ENCODE data around the gene NLK. TPM values are rescaled to one million over a fixed set of nuclear protein-coding genes. Genes with fewer than 3 reads are reported as not detected.

The NLK gene
- total and polyA plus RNA-seq, 7 donors = 9.3 to 17.1 (median 15.0) TPM

DNA sequence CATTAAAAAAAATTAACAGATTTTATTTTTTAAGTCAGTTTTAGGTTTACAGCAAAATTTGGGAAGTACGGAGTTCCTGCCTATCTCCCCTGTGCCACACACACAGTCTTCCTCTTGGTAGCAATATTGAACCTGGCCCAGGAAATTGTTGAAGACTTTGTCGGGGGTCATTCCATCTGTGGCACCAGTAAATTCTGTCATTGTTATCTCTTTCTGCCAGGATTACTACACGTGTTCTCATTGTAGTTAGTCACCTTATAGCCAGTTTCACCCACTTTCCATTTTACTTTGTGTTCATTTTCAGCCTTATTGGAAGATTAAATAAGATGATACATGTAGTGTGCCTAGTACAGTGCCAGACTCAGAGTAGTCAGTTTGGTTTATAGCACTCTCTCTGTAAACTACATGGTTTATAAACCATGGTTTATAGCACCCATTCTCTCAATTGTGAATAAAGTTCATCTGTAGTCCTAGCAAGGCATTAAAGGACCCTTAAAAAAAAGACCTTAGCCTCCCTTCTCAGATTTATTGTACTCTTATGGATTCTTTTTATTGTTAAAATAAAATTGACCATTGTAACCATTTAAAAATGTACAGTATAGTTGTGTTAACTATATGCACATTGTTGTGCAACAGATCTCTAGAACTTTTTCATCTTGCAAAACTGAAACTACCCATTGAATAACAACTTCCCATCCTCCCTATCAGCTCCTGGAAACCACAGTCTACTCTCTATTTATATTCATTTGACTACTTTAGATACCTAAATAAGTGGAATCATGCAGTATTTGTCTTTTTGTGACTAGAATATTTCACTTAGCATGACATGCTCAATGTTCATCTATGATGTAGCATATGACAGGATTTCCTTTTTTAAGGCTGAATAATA, 36.1 kb downstream of the NLK start:
- H3K4me1 ChIP-seq = peaks cover 0 to 24% (median 10%) of the 10 kb centered on the region in 4 donors
- intact Hi-C loops (cut with DNase I) = no loop called here
- no peaks in the 10 kb centered on the region for H3K9me3 ChIP-seq
- TF ChIP-seq, protein P1, sequence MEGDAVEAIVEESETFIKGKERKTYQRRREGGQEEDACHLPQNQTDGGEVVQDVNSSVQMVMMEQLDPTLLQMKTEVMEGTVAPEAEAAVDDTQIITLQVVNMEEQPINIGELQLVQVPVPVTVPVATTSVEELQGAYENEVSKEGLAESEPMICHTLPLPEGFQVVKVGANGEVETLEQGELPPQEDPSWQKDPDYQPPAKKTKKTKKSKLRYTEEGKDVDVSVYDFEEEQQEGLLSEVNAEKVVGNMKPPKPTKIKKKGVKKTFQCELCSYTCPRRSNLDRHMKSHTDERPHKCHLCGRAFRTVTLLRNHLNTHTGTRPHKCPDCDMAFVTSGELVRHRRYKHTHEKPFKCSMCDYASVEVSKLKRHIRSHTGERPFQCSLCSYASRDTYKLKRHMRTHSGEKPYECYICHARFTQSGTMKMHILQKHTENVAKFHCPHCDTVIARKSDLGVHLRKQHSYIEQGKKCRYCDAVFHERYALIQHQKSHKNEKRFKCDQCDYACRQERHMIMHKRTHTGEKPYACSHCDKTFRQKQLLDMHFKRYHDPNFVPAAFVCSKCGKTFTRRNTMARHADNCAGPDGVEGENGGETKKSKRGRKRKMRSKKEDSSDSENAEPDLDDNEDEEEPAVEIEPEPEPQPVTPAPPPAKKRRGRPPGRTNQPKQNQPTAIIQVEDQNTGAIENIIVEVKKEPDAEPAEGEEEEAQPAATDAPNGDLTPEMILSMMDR (IDR thresholded peaks at IDR 0.05) = no peak
- TF ChIP-seq EP300 (IDR thresholded peaks at IDR 0.05) (no peak), POLR2A (IDR thresholded peaks at IDR 0.05) (no peak), POLR2AphosphoS5 (IDR thresholded peaks at IDR 0.05) (no peak)
- no peaks in the 10 kb centered on the region for H3K27me3 ChIP-seq
- no peaks in the 10 kb centered on the region for H3K36me3 ChIP-seq
- H3K27ac ChIP-seq = no peak overlapping the region
- H3K4me3 ChIP-seq = no peak overlapping the region
- 47 to 66% methylated on average over 3 of the region's 3 CpGs for WGBS, 2 donors
- DNase-seq = no peak

DNA sequence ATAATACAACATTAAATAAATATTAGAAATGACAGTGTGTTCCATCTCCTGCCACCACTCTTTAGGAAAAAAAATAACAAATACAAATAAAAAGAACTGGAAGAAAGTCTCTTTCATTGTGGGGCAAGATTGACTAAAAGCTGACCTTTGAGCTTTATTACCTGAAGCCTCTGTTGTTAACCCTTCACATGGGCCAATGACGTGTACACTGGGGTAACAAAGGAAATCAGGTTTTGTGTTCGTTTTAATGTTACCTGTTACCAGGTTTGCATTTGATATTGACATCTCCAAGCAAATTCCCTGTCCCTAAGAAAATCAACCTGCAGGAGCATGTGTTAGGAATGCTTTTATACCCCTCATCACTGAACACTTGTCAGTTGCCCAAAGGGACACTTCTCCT, 39.0 kb downstream of the NLK start:
- 16 to 72% methylated on average over 2 of the region's 2 CpGs for WGBS, 2 donors
- H3K4me1 ChIP-seq = peaks cover 0 to 20% (median 6%) of the 10 kb centered on the region in 4 donors
- H3K27ac ChIP-seq = no peak overlapping the region
- H3K9me3 ChIP-seq = no peaks in the 10 kb centered on the region
- no peak overlapping the region for H3K4me3 ChIP-seq
- DNase-seq = no peak
- H3K27me3 ChIP-seq = no peaks in the 10 kb centered on the region
- intact Hi-C loops (cut with DNase I) = no loop called here
- no peaks in the 10 kb centered on the region for H3K36me3 ChIP-seq
- TF ChIP-seq POLR2AphosphoS5 (IDR thresholded peaks at IDR 0.05) (no peak), POLR2A (IDR thresholded peaks at IDR 0.05) (no peak), EP300 (IDR thresholded peaks at IDR 0.05) (no peak)
- TF ChIP-seq, protein P1 (IDR thresholded peaks at IDR 0.05) = no peak

DNA sequence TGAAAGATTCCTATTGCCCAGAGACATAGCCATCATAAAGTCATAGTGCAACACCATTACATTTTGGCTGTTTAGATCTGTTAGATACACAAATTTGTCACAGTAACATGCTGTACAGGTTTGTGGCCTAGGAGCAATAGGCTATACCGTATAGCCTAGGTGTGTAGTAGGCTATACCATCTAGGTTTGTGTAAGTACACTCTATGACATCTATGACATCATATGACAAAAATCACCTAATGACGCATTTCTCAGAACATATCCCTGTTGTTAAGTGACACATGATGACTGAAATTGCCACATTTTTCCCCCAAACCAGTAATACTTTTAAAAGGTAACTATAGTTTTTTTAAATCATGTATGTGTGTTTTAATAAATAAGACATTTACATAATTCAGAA, 43.3 kb downstream of the NLK start:
- Histone ChIP-seq H3K27me3 (no peaks in the 10 kb centered on the region), H3K9me3 (no peaks in the 10 kb centered on the region), H3K4me1 (peaks cover 0 to 20% (median 6%) of the 10 kb centered on the region in 4 donors), H3K4me3 (no peak overlapping the region), H3K36me3 (no peaks in the 10 kb centered on the region), H3K27ac (no peak overlapping the region)
- TF ChIP-seq, protein P1 (IDR thresholded peaks at IDR 0.05) = no peak
- no peak for TF ChIP-seq POLR2AphosphoS5 (IDR thresholded peaks at IDR 0.05)
- no peak for TF ChIP-seq EP300 (IDR thresholded peaks at IDR 0.05)
- no peak for TF ChIP-seq POLR2A (IDR thresholded peaks at IDR 0.05)
- DNase-seq = no peak
- intact Hi-C loops (cut with DNase I) = no loop called here
- WGBS, 2 donors = 91 to 94% methylated on average over 2 of the region's 2 CpGs

DNA sequence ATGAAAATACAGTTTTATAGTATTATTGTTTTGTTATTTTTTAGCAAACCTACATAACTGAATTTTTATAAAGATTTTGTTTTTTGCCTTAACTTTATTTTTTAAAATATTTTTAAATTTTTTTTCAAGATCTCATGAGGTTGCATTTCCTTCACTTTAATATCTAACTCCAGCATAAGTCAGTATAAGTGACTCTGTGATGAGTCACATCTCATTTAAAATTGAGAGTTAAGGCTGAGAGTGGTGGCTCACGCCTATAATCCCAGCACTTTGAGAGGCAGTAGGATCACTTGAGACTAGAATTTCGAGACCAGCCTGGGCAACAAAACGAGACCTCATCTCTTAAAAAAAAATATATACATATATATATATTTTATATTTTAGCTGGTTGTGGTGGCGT, 44.0 kb downstream of the NLK start:
- DNase-seq = no peak
- Histone ChIP-seq H3K4me1 (peaks cover 0 to 17% (median 6%) of the 10 kb centered on the region in 4 donors), H3K36me3 (no peaks in the 10 kb centered on the region), H3K27me3 (no peaks in the 10 kb centered on the region), H3K27ac (no peak overlapping the region), H3K9me3 (no peaks in the 10 kb centered on the region), H3K4me3 (no peak overlapping the region)
- 93 to 95% methylated on average over 4 of the region's 4 CpGs for WGBS, 2 donors
- no peak for TF ChIP-seq POLR2A (IDR thresholded peaks at IDR 0.05)
- TF ChIP-seq POLR2AphosphoS5 (IDR thresholded peaks at IDR 0.05) = no peak
- TF ChIP-seq, protein P1 (IDR thresholded peaks at IDR 0.05) = no peak
- TF ChIP-seq EP300 (IDR thresholded peaks at IDR 0.05) = no peak
- intact Hi-C loops (cut with DNase I) = no loop called here

Data from sigmoid colon (tissue), 7 donors.